K562 (cell line): ENCODE results near the gene AXIN2. TPM values are rescaled to one million over a fixed set of nuclear protein-coding genes. Genes with fewer than 3 reads are reported as not detected.
A peak's percentile ranks its signal among the peaks of the same experiment; 100 is the strongest.

Experiments used
- ATF7 ChIP-seq: fragments of 450-650 bp; IDR thresholded peaks from 2 replicates; pipeline ENCODE4 v1.7.1; 2014; ENCODE audit warnings: mild to moderate bottlenecking, moderate library complexity
- BRCA1 ChIP-seq, 2 experiments: fragments of 450-650 bp in 1 of 2; sonication (generic) in 1 of 2; formaldehyde crosslinking in 1 of 2; IDR thresholded peaks; 2 replicates each; pipeline versions ENCODE4 v1.5.0 to v1.6.1; 2017 to 2020; ENCODE audit warnings: mild to moderate bottlenecking in 1 of 2, missing genetic modification reagents in 1 of 2
- CTCF ChIP-seq, 3 experiments: IDR thresholded peaks in 2 of 3; conservative IDR thresholded peaks in 1 of 3; 2 replicates each; pipeline ENCODE4 v1.5.1; 2011 to 2012; ENCODE audit warnings: low read length in 3 of 3, mild to moderate bottlenecking in 3 of 3, control low read depth in 2 of 3, improper control_type of control experiment in 1 of 3, inconsistent platforms in 1 of 3, low read depth in 1 of 3, mixed read lengths in 1 of 3, moderate library complexity in 1 of 3; ENCODE audit not compliant: insufficient read depth in 2 of 3
- ELF1 ChIP-seq: fragments of 200-800 bp; sonication (Bioruptor generic); IDR thresholded peaks from 2 replicates; pipeline ENCODE4 v1.6.1; 2016; ENCODE audit warnings: missing genetic modification characterization, missing compliant biosample characterization
- FOXP4 ChIP-seq: sonication (generic); formaldehyde crosslinking; IDR thresholded peaks from 2 replicates; pipeline ENCODE4 v1.8.0; 2022; ENCODE audit warnings: mild to moderate bottlenecking, missing genetic modification reagents, borderline replicate concordance
- GATAD2A ChIP-seq: fragments of 450-650 bp; IDR thresholded peaks from 2 replicates; pipeline ENCODE4 v1.6.1; 2017
- GATAD2B ChIP-seq: fragments of 450-650 bp; IDR thresholded peaks from 2 replicates; pipeline ENCODE4 v1.6.1; 2017; ENCODE audit warnings: mild to moderate bottlenecking, borderline replicate concordance
- HLTF ChIP-seq: fragments of 450-650 bp; IDR thresholded peaks from 2 replicates; pipeline ENCODE4 v1.6.1; 2016
- KLF13 ChIP-seq: fragments of 450-650 bp; IDR thresholded peaks from 2 replicates; pipeline ENCODE4 v1.6.1; 2016; ENCODE audit warnings: missing genetic modification characterization, low read depth, mild to moderate bottlenecking, missing compliant biosample characterization, moderate library complexity, borderline replicate concordance
- NRF1 ChIP-seq, 2 experiments: fragments of 450-650 bp; IDR thresholded peaks in 1 of 2; conservative IDR thresholded peaks in 1 of 2; 2 replicates each; pipeline ENCODE4 v1.6.1; 2014; ENCODE audit warnings: mild to moderate bottlenecking in 2 of 2
- RBM39 ChIP-seq: fragments of 200-400 bp; formaldehyde crosslinking; optimal IDR thresholded peaks from 2 replicates; pipeline ENCODE3; 2018; ENCODE audit warnings: low read depth, low read length
- RFX1 ChIP-seq: fragments of 450-650 bp; IDR thresholded peaks from 2 replicates; pipeline ENCODE4 v1.6.1; 2016; ENCODE audit warnings: mild to moderate bottlenecking, moderate library complexity
- SIX5 ChIP-seq, 2 experiments: IDR thresholded peaks; 2 replicates each; pipeline ENCODE4 v1.6.1; 2011; ENCODE audit warnings: low read length in 2 of 2, borderline replicate concordance in 1 of 2, low read depth in 1 of 2, mild to moderate bottlenecking in 1 of 2, moderate library complexity in 1 of 2; ENCODE audit not compliant: insufficient read depth in 1 of 2
- SUPT5H ChIP-seq: fragments of 450-650 bp; IDR thresholded peaks from 2 replicates; pipeline ENCODE4 v1.6.1; 2016
- TBP ChIP-seq: optimal IDR thresholded peaks from 2 replicates; pipeline ENCODE3; 2011; ENCODE audit warnings: low read depth, low read length, improper control_type of control experiment
- TEAD2 ChIP-seq: fragments of 450-650 bp; IDR thresholded peaks from 2 replicates; pipeline ENCODE4 v1.6.1; 2016; ENCODE audit warnings: missing genetic modification characterization, control low read depth, missing compliant biosample characterization
- ZBTB33 ChIP-seq: sonication (generic); formaldehyde crosslinking; IDR thresholded peaks from 2 replicates; pipeline ENCODE4 v1.8.1; 2023; ENCODE audit warnings: mild to moderate bottlenecking, missing genetic modification reagents
- ZNF12 ChIP-seq: sonication (generic); formaldehyde crosslinking; IDR thresholded peaks from 2 replicates; pipeline ENCODE4 v1.4.0; 2020; ENCODE audit warnings: mild to moderate bottlenecking, missing genetic modification reagents
- ZNF143 ChIP-seq: sonication (generic); formaldehyde crosslinking; IDR thresholded peaks from 2 replicates; pipeline ENCODE4 v1.9.0; 2022; ENCODE audit warnings: mild to moderate bottlenecking, missing genetic modification reagents
- ZNF263 ChIP-seq: sonication (generic); formaldehyde crosslinking; IDR thresholded peaks from 2 replicates; pipeline ENCODE4 v1.8.0; 2022; ENCODE audit warnings: mild to moderate bottlenecking, missing genetic modification reagents, borderline replicate concordance
- ZNF41 ChIP-seq: fragments of 250-450 bp; sonication (Bioruptor Pico); conservative IDR thresholded peaks from 2 replicates; pipeline ENCODE4 v1.4.0; 2020; ENCODE audit warnings: mild to moderate bottlenecking
- ZNF764 ChIP-seq: fragments of 250-450 bp; sonication (Bioruptor Pico); IDR thresholded peaks from 2 replicates; pipeline ENCODE4 v1.4.0; 2020; ENCODE audit warnings: low read depth, mild to moderate bottlenecking, moderate library complexity
- ZNF766 ChIP-seq: fragments of 200-800 bp; sonication (Bioruptor generic); conservative IDR thresholded peaks from 2 replicates; pipeline ENCODE4 v1.6.1; 2016; ENCODE audit warnings: missing genetic modification characterization, missing compliant biosample characterization
- ZNF77 ChIP-seq: fragments of 250-450 bp; sonication (Bioruptor Pico); IDR thresholded peaks from 2 replicates; pipeline ENCODE4 v1.5.0; 2020
- polyA plus RNA-seq, 8 experiments: library from polyadenylated mRNA; depleted of rRNA in 4 of 8; stranded (reverse) in 5 of 8; unstranded in 3 of 8; fragments of >200 nt; fragmentation: Nextera tagmentation in 2 of 8; fragmentation: Illumina TruSeq in 1 of 8; extraction: Ambion mirVana in 2 of 8; extraction: Trizol in 1 of 8; gene quantifications; 2 replicates each; pipeline versions ENCODE4 v1.2.1 to v1.2.3, GENCODE V29; 2011 to 2014; ENCODE audit warnings: inconsistent platforms in 1 of 8, missing spikeins in 1 of 8
- total RNA-seq, 7 experiments: library from RNA; depleted of rRNA in 6 of 7; stranded (reverse); fragments of >200 nt in 6 of 7; fragmentation: Illumina TruSeq in 2 of 7; extraction: Trizol in 2 of 7; gene quantifications; 2 replicates each; pipeline versions ENCODE4 v1.2.1 to v1.2.3, GENCODE V29; 2011 to 2021; ENCODE audit warnings: low replicate concordance in 1 of 7

AXIN2 gene
- total and polyA plus RNA-seq, 9 of the 15 experiments (the other 6 are each of a cell fraction or from before 2014, with no cell fraction given) = 0.21 to 3.3 (median 1.2) TPM

- TF ChIP-seq SIX5 (IDR thresholded peaks at IDR 0.05; ENCODE audit: borderline replicate concordance in 1 of 2, insufficient read depth in 1 of 2, low read depth in 1 of 2, low read length in 2 of 2) (no peak), HLTF (no peak), TBP (peak; percentile 18), SUPT5H (peak; percentile 69), KLF13 (tag) (0 out of 2 replicates have a peak, but pooled peaks have one; percentile 6), RFX1 (no peak), ZNF143 (no peak), ZNF764 (CRISPR knock-in tag) (no peak), GATAD2B (no peak), FOXP4 (no peak), TEAD2 (tag) (no peak), ZBTB33 (CRISPR knock-in tag) (no peak), CTCF (IDR thresholded peaks at IDR 0.05 in 2 of 3, conservative IDR thresholded peaks at IDR 0.05 in 1 of 3; ENCODE audit: insufficient read depth in 2 of 3, low read depth in 1 of 3, low read length in 3 of 3) (no peak), GATAD2A (no peak), ATF7 (peak; percentile 76), ZNF12 (CRISPR knock-in tag) (no peak), ELF1 (tag) (peak; percentile 80), RBM39 (no peak), ZNF41 (CRISPR knock-in tag) (no peak), BRCA1 (IDR thresholded peaks at IDR 0.05) (no peak), BRCA1 (CRISPR knock-in tag; IDR thresholded peaks at IDR 0.05) (no peak), ZNF263 (CRISPR knock-in tag) (no peak), NRF1 (conservative IDR thresholded peaks at IDR 0.05 in 1 of 2, IDR thresholded peaks at IDR 0.05 in 1 of 2) (peak; percentile 98 to 99), ZNF77 (no peak), ZNF766 (CRISPR knock-in tag) (no peak)
These were observed 23.4 kb downstream of the AXIN2 start (continued) for GRCh38 chr17:65537845-65538674.
